Astrocyte of the spinal cord (primary cell): ENCODE data around the gene PODN.

ENCODE experiments used
- DNase-seq: peaks from one replicate; pipeline ENCODE4 v3.0.0; 2011; ENCODE audit warnings: low read depth, low spot score
- H3K4me3 ChIP-seq: 2 replicates; pipeline ENCODE4 v1.5.1; 2011; ENCODE audit warnings: low read depth, mild to moderate bottlenecking, low read length, moderate library complexity
- CTCF ChIP-seq: IDR thresholded peaks from 2 replicates; pipeline ENCODE4 v1.5.1; 2012; ENCODE audit warnings: low read depth, mild to moderate bottlenecking, low read length, inconsistent platforms
- in situ Hi-C: cut with HindIII; loops from 2 replicates; pipeline ENCODE4 v1.10.0; 2017; ENCODE audit warnings: low sequenced_read_pairs

Gene PODN

GRCh38 chr1:53117836-53118235 is 55.8 kb downstream of the PODN start:
- no peak for TF ChIP-seq CTCF
- DNase-seq, result no peak
- no peak overlapping the region for H3K4me3 ChIP-seq
- in situ Hi-C loops, result no loop called here

GRCh38 chr1:53120659-53121058 is 58.6 kb downstream of the PODN start:
- in situ Hi-C loops, result no loop called here
- H3K4me3 ChIP-seq, result no peak overlapping the region
- TF ChIP-seq CTCF, result no peak
- DNase-seq, result no peak

- in situ Hi-C loops, result no loop called here
- no peak overlapping the region for H3K4me3 ChIP-seq
Observed at GRCh38 chr1:53121319-53122172, 59.5 kb downstream of the PODN start.

DNA sequence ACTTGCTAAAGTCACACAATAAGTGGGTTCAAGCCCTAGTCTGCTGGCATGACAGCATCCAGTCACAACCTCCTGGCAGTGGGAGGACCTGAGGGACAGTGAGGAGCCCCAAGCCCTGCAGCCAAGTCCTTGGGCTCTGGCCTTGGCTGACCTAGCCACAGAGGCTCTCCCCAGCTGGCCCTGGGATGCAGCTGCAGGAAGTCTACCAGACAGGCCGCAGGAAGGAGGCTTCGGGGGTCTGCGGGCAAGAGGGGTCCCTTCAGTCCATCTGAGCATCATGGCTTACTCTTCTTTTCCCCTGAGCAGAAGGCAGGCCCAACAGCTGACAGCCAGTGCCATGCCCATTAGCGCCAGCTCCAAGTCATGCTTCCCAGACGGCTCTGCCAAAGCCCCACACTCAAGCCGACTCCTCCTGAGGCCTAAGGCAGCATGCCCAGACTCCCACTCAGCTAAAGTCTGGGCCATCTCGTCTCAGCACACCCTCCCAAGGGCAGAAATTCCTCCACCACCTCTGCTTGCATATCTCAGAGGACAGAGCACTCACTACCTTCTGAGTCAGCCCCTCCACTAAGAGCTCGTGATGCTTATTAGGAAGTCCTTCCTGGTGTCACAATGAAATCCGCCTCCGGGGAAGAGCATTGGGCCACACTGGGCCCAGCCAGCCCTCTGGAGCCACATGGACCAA is 60.3 kb downstream of the PODN start:
- in situ Hi-C loops, result no loop called here
- H3K4me3 ChIP-seq, result no peak overlapping the region
- no peak for TF ChIP-seq CTCF
- DNase-seq, result no peak

More at GRCh38 chr1:53121319-53122172, 59.5 kb downstream of the PODN start:
- TF ChIP-seq CTCF, result no peak
- peak; percentile 81 for DNase-seq

GRCh38 chr1:53122961-53123413 is 61.0 kb downstream of the PODN start:
- TF ChIP-seq CTCF, result no peak
- in situ Hi-C loops, result no loop called here
- DNase-seq, result no peak
- no peak overlapping the region for H3K4me3 ChIP-seq

GRCh38 chr1:53123453-53124140 is 61.6 kb downstream of the PODN start:
- no peak for DNase-seq
- TF ChIP-seq CTCF, result no peak
- H3K4me3 ChIP-seq, result no peak overlapping the region
- in situ Hi-C loops, result no loop called here
